Measurements from ENCODE around the gene TOMT.

The TOMT gene

GRCh38 chr11:72069200-72069599 lies 36.5 kb upstream of the TOMT start:
- no peaks in the 10 kb centered on the region for H3K9me2 ChIP-seq (ENCODE audit: low read depth, low read length)
- peak overlapping the region; percentile 53 for H3K27ac ChIP-seq (ENCODE audit: low read depth, low read length, poor library complexity, severe bottlenecking)
- H3K9me3 ChIP-seq (ENCODE audit: low read length) = no peaks in the 10 kb centered on the region
- H3K36me3 ChIP-seq (ENCODE audit: insufficient read depth, low read length) = peaks cover 31% of the 10 kb centered on the region; the same call in 1 of the 2 replicates
- H2AFZ ChIP-seq (ENCODE audit: low read length) = no peak overlapping the region
- H3F3A ChIP-seq (ENCODE audit: insufficient read depth, low read length) = no peaks in the 10 kb centered on the region
- no peaks in the 10 kb centered on the region for H4K20me1 ChIP-seq (ENCODE audit: insufficient read depth, low read length)
- peaks cover 45% of the 10 kb centered on the region for H3K4me1 ChIP-seq (ENCODE audit: insufficient read depth, low read length, severe bottlenecking)
- no peak overlapping the region for H3K4me2 ChIP-seq (ENCODE audit: low read length)
- H3K4me3 ChIP-seq (ENCODE audit: low read depth, low read length, poor library complexity, severe bottlenecking) = no peak overlapping the region
- TF ChIP-seq EZH2 (IDR thresholded peaks at IDR 0.05; ENCODE audit: borderline replicate concordance, low read length) (no peak), CTCF (IDR thresholded peaks at IDR 0.05; ENCODE audit: low read length) (no peak)
- no peaks in the 10 kb centered on the region for H3K27me3 ChIP-seq (ENCODE audit: insufficient read depth, low read length)
- H3K9ac ChIP-seq (ENCODE audit: low read length) = no peak overlapping the region
- peaks cover 66% of the 10 kb centered on the region for H3K79me2 ChIP-seq (ENCODE audit: insufficient read depth, low read length)

GRCh38 chr11:72069787-72070251 lies 35.9 kb upstream of the TOMT start:
- no peak for TF ChIP-seq CTCF (IDR thresholded peaks at IDR 0.05; ENCODE audit: low read length)
- TF ChIP-seq EZH2 (IDR thresholded peaks at IDR 0.05; ENCODE audit: borderline replicate concordance, low read length) = no peak
- H3K79me2 ChIP-seq (ENCODE audit: insufficient read depth, low read length) = peaks cover 70% of the 10 kb centered on the region
- H3F3A ChIP-seq (ENCODE audit: insufficient read depth, low read length) = no peaks in the 10 kb centered on the region
- no peaks in the 10 kb centered on the region for H4K20me1 ChIP-seq (ENCODE audit: insufficient read depth, low read length)
- H3K9ac ChIP-seq (ENCODE audit: low read length) = no peak overlapping the region; the same call in 1 of the 2 replicates
- H3K27me3 ChIP-seq (ENCODE audit: insufficient read depth, low read length) = no peaks in the 10 kb centered on the region
- peaks cover 45% of the 10 kb centered on the region for H3K4me1 ChIP-seq (ENCODE audit: insufficient read depth, low read length, severe bottlenecking)
- H3K9me3 ChIP-seq (ENCODE audit: low read length) = no peaks in the 10 kb centered on the region
- no peak overlapping the region for H3K4me3 ChIP-seq (ENCODE audit: low read depth, low read length, poor library complexity, severe bottlenecking)
- H2AFZ ChIP-seq (ENCODE audit: low read length) = no peak overlapping the region
- H3K27ac ChIP-seq (ENCODE audit: low read depth, low read length, poor library complexity, severe bottlenecking) = peak overlapping the region; percentile 53
- H3K9me2 ChIP-seq (ENCODE audit: low read depth, low read length) = no peaks in the 10 kb centered on the region
- H3K4me2 ChIP-seq (ENCODE audit: low read length) = peak overlapping the region; percentile 27; the same call in 1 of the 2 replicates
- peaks cover 30% of the 10 kb centered on the region; the same call in 1 of the 2 replicates for H3K36me3 ChIP-seq (ENCODE audit: insufficient read depth, low read length)

GRCh38 chr11:72070491-72070890 lies 35.2 kb upstream of the TOMT start:
- TF ChIP-seq EZH2 (IDR thresholded peaks at IDR 0.05; ENCODE audit: borderline replicate concordance, low read length) (no peak), CTCF (IDR thresholded peaks at IDR 0.05; ENCODE audit: low read length) (no peak)
- peak overlapping the region; percentile 53 for H3K27ac ChIP-seq (ENCODE audit: low read depth, low read length, poor library complexity, severe bottlenecking)
- peaks cover 73% of the 10 kb centered on the region for H3K79me2 ChIP-seq (ENCODE audit: insufficient read depth, low read length)
- peak overlapping the region; percentile 27; the same call in 1 of the 2 replicates for H3K4me2 ChIP-seq (ENCODE audit: low read length)
- no peak overlapping the region for H3K4me3 ChIP-seq (ENCODE audit: low read depth, low read length, poor library complexity, severe bottlenecking)
- no peaks in the 10 kb centered on the region for H3K9me2 ChIP-seq (ENCODE audit: low read depth, low read length)
- no peak overlapping the region; the same call in 1 of the 2 replicates for H3K9ac ChIP-seq (ENCODE audit: low read length)
- H2AFZ ChIP-seq (ENCODE audit: low read length) = no peak overlapping the region
- no peaks in the 10 kb centered on the region for H3K9me3 ChIP-seq (ENCODE audit: low read length)
- H3K4me1 ChIP-seq (ENCODE audit: insufficient read depth, low read length, severe bottlenecking) = peaks cover 50% of the 10 kb centered on the region
- no peaks in the 10 kb centered on the region for H3K27me3 ChIP-seq (ENCODE audit: insufficient read depth, low read length)
- no peaks in the 10 kb centered on the region for H4K20me1 ChIP-seq (ENCODE audit: insufficient read depth, low read length)
- H3F3A ChIP-seq (ENCODE audit: insufficient read depth, low read length) = no peaks in the 10 kb centered on the region
- H3K36me3 ChIP-seq (ENCODE audit: insufficient read depth, low read length) = peaks cover 29% of the 10 kb centered on the region; the same call in 1 of the 2 replicates

All from OCI-LY1 (cell line).